Measurements from ENCODE around the gene CCL8.

The CCL8 gene

GRCh38 chr17:34319039-34319483, at the start of gene CCL8:
TSS of gene CCL8 (plus strand) at chr17:34319435. CDS start at chr17:34319502, 67 bp downstream.
- H3K27ac ChIP-seq = no peak within 1 kb of the TSS
- TF ChIP-seq, protein P1, sequence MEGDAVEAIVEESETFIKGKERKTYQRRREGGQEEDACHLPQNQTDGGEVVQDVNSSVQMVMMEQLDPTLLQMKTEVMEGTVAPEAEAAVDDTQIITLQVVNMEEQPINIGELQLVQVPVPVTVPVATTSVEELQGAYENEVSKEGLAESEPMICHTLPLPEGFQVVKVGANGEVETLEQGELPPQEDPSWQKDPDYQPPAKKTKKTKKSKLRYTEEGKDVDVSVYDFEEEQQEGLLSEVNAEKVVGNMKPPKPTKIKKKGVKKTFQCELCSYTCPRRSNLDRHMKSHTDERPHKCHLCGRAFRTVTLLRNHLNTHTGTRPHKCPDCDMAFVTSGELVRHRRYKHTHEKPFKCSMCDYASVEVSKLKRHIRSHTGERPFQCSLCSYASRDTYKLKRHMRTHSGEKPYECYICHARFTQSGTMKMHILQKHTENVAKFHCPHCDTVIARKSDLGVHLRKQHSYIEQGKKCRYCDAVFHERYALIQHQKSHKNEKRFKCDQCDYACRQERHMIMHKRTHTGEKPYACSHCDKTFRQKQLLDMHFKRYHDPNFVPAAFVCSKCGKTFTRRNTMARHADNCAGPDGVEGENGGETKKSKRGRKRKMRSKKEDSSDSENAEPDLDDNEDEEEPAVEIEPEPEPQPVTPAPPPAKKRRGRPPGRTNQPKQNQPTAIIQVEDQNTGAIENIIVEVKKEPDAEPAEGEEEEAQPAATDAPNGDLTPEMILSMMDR (conservative IDR thresholded peaks at IDR 0.05) = no peak

DNA sequence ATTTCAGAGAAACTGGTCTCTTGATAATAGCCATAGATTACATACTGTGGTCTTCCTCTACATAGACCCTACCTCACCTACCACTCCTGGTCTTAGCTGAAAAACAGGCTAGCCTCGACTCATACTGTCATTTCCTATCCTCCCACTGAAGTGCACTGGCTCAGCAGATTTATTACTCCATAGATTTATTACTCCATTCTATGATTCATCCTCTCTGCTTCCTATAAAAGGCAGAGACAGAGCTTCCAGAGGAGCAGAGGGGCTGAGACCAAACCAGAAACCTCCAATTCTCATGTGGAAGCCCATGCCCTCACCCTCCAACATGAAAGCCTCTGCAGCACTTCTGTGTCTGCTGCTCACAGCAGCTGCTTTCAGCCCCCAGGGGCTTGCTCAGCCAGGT, 49.3 kb upstream of the CCL8 start, which contains the start of gene CCL7:
CCL7 (plus strand) TSS at position 253 of the 400 bp plus-strand sequence; CDS start at position 323, 70 bp downstream.
- TF ChIP-seq, protein P1 (conservative IDR thresholded peaks at IDR 0.05) = no peak
- no peak within 1 kb of the TSS for H3K27ac ChIP-seq

DNA sequence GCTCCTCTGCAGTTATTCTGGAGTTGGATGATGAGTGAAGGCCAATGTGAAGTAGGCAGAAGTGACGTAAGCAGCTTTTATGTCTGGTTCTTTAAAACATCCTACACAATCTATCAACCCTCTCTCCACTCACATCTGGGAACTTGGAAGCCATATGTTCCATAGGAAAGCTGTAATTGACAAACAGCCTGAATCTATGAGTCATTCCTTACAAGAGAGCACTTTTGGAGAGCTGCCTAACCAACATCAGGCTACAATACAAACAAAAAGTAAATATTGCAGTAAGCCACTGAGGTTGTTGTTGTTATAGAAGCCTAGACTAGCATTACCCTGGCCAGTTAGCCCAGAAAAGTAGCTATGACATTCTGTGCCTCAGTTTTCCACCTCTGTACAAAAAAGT, 43.4 kb upstream of the CCL8 start:
- H3K27ac ChIP-seq = no peak overlapping the region
- TF ChIP-seq, protein P1 (conservative IDR thresholded peaks at IDR 0.05) = no peak

DNA sequence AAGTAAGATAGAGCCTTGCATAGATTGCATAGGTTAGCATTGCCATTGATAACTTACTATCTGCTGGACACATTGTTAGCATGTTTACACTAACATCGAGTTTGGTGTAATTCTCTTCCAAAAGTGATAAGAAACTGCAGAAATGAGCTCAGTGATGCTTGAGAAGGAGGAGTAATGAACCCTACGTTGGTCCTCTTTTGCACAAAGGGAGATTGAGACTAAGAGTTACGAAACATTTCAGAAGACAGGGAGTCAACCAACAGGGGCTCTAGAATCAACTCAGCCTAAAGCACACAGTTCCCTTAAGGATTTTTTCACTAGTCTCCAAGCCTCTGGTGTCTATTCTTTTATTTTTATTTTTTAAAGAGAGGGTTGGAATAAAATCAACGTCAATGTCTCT, 42.4 kb upstream of the CCL8 start:
- TF ChIP-seq, protein P1 (conservative IDR thresholded peaks at IDR 0.05) = no peak
- H3K27ac ChIP-seq = no peak overlapping the region

GRCh38 chr17:34283571-34283970, 35.7 kb upstream of the CCL8 start:
- TF ChIP-seq, protein P1 (conservative IDR thresholded peaks at IDR 0.05) = no peak
- no peak overlapping the region for H3K27ac ChIP-seq

DNA sequence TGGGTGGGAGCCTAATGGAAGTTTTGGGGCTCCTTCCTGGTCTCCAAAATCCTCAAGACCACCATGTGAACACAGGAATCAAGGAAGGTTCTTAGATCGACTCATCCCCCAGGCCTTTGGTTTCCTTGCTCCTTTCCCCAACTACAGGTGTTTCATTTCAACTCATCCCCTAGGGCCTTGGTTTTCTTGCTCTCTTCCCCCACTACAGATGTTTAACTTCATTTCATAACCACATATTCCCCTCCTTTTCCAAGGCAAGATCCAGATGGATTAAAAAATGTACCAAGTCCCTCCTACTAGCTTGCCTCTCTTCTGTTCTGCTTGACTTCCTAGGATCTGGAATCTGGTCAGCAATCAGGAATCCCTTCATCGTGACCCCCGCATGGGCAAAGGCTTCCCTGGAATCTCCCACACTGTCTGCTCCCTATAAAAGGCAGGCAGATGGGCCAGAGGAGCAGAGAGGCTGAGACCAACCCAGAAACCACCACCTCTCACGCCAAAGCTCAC, 33.9 kb upstream of the CCL8 start, which contains the start of gene CCL11:
CCL11 (plus strand) TSS at position 457 of the 507 bp plus-strand sequence. CDS start 67 bp downstream, outside the sequence.
- TF ChIP-seq, protein P1 (conservative IDR thresholded peaks at IDR 0.05) = no peak
- no peak within 1 kb of the TSS for H3K27ac ChIP-seq

DNA sequence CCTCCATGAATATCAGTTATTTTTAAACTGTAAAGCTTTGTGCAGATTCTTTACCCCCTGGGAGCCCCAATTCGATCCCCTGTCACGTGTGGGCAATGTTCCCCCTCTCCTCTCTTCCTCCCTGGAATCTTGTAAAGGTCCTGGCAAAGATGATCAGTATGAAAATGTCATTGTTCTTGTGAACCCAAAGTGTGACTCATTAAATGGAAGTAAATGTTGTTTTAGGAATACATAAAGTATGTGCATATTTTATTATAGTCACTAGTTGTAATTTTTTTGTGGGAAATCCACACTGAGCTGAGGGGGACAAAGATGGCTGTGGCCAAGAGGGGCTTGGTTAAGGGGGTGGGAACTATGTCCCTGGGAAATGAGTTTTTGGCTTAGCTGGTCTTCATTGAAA, 31.4 kb upstream of the CCL8 start:
- no peak overlapping the region for H3K27ac ChIP-seq
- TF ChIP-seq, protein P1 (conservative IDR thresholded peaks at IDR 0.05) = no peak

Data from VCaP (cell line).